GM19025 (cell line): Measurements from ENCODE around the gene KIAA0513.

Experiments
- ATAC-seq: cut with Tn5 transposase; IDR thresholded peaks from one replicate; pipeline ENCODE4 v1.9.1; 2021; ENCODE audit warnings: mild to moderate bottlenecking, low read depth, moderate library complexity; ENCODE audit not compliant: unreplicated experiment

KIAA0513 gene

GRCh38 chr16:85129876-85130704 lies 102.5 kb downstream of the KIAA0513 start:
- no peak for ATAC-seq

- ATAC-seq: no peak
Measured at GRCh38 chr16:85130705-85131028, 103.1 kb downstream of the KIAA0513 start.

GRCh38 chr16:85132456-85133289 lies 105.1 kb downstream of the KIAA0513 start:
- ATAC-seq: no peak

DNA sequence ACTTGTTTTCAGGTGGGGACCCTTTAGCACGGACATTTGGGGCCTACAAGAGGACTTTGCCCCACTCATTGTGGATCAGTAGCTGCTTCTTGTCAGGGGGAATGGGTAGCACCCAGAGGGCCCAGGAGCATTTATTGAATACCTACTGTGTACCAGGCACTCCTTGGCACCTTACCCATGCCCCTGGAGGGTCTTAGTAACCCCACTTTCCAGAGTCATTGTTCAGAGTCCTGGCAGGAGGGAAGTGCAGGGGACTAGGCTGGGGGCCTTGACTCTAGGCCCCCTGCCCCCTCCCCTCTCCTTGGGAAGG lies 105.7 kb downstream of the KIAA0513 start:
- no peak for ATAC-seq

DNA sequence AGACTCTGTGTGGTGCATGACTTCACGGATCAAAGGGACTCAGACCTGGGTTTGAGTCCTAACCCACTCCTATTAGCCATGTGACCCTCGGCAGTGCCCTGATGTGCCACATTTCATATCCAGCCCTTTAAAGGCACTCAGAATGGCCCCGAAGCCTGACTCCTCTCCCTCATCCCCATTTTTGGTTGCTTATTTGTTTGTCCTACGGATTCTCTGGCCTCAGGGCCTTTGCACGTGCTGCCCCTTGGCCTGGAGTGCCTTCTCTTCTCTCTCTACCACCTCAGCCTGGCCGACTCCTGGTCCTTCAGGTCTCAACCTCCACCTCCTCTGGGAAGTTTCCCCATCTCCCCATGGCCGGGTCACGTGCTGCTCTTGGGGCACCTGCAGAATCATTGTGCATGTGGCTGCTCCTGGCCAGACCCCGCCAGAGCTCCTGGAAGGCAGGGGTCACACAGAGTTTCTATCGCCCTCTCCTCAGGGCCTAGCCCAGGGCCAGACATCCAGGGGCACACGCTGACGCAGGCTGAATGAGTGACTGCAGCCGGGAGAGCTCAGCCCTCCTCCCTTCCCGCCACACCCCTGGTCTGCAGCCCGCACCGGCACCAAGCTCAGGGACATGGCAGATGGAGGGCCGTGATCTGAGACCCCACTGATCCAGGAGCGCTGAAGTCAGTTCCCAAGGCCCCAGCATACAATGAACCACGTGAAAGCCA lies 106.6 kb downstream of the KIAA0513 start:
- ATAC-seq: no peak

- ATAC-seq: no peak
Measured at GRCh38 chr16:85134789-85135142, 107.2 kb downstream of the KIAA0513 start.

GRCh38 chr16:85136213-85136701 lies 108.7 kb downstream of the KIAA0513 start:
- ATAC-seq: no peak

- ATAC-seq: no peak
Measured at GRCh38 chr16:85136702-85137322, 109.2 kb downstream of the KIAA0513 start.

DNA sequence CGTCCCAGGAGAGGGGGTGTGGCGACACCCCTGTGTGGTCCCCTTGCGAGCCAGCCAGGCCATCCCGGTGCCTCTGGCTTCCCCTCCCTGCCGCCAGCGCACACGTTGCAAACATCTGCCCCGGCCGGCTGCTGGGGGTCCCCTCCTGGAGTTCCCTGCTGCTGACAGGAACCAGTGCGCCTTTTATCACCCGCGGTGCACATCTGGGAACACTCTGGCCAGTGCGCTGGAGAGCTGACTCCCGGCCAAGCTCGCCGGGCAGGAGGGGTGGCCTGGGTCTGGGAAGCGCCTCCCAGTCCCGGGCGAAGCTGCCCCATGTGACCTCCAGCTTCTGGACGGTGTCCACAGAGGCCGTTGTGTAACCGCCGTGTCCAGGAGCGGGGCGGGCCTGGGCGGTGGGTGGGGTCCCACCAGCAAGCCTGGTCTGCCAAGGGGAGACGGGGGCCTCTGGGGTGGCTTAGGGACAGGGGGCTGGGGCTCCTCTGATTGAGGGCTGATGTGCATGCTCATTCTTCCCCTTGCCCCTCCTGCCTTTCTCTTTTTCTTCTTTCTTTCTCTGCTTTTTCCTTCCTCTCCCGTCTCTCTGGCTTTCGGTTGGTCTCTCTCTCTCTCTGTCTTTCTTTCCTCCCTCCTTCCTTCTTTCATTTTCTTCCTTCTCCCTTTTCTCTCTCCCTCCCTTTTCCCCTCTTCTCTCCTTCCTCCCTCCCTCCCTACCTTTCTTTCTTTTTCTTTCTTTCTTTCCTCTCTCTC lies 109.9 kb downstream of the KIAA0513 start:
- ATAC-seq: no peak

GRCh38 chr16:85138073-85138824 lies 110.7 kb downstream of the KIAA0513 start:
- ATAC-seq: no peak

DNA sequence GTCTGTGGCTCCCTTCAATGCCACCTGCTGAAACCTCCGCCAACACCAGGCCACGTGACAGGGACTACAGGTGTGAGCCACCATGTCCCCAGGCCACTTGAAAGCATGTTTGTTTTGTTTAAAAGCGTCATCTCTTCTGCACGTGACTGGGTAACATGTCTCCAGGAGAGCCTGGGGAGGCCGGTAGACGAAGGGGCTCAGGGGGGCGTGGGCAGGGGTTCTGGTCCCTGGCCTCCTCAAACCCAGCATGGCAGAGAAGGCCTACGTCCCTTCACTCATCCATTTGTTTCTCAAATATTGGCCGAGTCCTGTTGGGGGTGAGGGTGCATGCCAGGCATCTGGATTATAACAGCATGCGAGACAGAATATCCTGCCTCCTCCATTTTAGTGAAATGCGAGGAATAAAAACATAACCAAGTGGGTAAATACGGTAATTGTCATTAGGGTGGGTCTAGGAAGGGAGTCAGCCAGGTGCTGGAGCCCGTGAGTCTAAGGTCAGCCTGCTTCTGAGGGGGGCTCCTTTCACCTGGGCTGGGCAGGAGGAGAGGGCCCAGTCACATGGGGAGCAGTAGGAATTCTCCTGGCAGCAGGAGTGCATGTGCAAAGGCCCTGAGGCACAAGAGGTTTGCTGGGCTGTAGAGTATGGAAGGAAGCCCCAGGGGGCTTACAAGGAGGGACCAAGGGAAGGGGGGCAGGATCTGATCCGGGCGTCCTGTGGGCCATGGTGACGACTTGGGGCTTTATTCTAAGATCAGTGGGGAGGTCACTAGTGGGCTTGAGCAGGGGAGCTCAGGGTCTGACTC lies 111.4 kb downstream of the KIAA0513 start:
- no peak for ATAC-seq

GRCh38 chr16:85139881-85140339 lies 112.3 kb downstream of the KIAA0513 start:
- no peak for ATAC-seq

DNA sequence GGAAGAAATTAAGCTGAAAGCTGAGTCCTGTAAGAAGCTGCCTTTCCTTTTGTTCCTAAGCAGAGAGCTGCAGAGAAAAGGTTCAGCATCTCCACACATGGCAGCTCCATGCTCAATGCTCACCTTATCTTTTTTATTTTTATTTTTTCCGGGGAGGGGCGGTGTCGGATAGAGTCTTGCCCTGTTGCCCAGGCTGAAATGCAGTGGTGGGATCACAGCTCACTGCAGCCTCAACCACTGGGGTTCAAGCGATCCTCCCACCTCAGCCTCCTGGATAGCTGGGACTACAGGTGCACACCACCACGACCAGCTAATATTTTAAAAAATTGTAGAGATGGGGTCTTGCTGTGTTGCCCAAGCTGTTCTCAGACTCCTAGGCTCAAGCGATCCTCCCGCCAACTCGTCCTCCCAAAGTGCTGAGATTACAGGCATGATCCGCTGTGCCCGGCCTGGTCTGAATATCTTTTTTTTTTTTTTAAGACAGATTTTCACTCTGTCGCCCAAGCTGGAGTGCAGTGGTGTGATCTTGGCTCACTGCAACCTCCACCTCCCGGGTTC lies 112.9 kb downstream of the KIAA0513 start:
- ATAC-seq: no peak

DNA sequence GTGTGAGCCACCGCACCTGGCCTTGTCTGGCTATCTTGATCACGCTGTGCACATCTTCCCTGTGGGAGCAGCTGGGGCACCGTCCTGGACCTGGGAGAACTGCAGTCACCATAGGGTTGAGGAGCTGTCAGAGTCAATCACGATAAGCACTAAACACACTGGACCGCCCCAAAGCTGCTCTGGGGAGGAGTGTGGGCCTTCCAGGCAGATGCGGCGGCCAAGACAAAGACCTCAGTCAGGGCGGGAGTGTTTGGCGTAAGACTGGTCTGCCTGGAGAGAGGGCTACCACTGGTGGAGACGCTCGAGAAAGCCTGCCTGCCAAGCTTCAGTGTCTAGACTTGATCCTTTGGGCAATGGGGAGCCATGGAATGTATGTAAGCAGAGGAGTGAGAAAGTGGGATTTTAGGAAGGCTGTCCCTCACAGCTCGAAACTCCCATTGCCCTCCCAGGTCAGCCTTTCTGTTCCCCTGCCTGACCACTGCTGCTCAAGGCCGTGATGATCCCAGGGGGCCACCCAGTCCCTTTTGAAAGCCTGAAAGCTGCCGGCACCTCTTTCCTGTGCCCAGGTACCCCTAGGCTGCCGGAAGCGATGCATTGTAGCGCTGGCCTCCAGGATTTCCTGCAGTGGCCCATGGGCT lies 114.0 kb downstream of the KIAA0513 start:
- no peak for ATAC-seq

DNA sequence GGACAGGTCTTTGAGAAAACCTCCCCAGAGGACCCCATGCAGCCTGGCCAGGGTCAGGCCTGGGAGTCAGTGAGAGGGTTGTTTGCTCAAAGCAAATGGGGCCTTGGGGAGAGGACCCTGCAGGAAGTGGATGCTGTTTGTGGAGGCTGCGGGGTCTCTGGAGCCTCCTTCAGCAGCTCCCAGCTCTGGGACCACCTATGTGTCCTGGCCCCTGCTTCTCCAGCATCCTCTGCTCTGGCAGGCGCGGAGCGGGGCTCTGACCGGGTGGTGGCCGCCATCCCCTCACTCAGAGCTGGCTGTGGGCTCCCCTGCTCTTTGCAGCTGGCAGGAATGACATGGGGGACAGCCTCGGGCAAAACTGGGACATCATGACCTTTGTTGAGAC lies 114.5 kb downstream of the KIAA0513 start:
- no peak for ATAC-seq

- no peak for ATAC-seq
Measured at GRCh38 chr16:85142771-85143211, 115.2 kb downstream of the KIAA0513 start.
